ENCODE data around the gene PIP5K1B.

The PIP5K1B gene

DNA sequence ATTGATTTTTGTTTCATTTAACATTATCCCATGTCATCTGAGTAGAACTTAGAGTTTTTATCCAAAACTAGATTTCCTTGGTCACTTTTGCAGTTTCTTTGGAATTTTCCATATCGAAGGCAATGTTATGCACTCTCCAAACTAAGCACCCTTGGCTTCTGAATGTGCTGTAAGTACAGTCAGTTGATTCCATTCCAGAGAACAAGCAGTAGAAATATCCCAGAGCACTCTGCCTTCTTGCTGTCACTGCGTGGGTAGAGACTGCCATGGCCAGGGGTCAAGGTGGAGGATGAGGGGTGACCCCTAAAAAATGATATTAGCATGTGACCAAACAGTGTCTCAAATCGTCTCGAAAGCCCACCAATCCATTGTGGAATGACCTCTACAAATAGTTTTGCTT is 36.2 kb downstream of the PIP5K1B start:
- TF ChIP-seq, protein P1, sequence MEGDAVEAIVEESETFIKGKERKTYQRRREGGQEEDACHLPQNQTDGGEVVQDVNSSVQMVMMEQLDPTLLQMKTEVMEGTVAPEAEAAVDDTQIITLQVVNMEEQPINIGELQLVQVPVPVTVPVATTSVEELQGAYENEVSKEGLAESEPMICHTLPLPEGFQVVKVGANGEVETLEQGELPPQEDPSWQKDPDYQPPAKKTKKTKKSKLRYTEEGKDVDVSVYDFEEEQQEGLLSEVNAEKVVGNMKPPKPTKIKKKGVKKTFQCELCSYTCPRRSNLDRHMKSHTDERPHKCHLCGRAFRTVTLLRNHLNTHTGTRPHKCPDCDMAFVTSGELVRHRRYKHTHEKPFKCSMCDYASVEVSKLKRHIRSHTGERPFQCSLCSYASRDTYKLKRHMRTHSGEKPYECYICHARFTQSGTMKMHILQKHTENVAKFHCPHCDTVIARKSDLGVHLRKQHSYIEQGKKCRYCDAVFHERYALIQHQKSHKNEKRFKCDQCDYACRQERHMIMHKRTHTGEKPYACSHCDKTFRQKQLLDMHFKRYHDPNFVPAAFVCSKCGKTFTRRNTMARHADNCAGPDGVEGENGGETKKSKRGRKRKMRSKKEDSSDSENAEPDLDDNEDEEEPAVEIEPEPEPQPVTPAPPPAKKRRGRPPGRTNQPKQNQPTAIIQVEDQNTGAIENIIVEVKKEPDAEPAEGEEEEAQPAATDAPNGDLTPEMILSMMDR (IDR thresholded peaks at IDR 0.05; ENCODE audit: control insufficient read depth, insufficient read depth, low read depth, low read length, missing control alignments), result no peak
- no peak for DNase-seq (ENCODE audit: low read depth)
- H3K4me3 ChIP-seq (ENCODE audit: control insufficient read depth, low read depth, low read length), result no peak overlapping the region

DNA sequence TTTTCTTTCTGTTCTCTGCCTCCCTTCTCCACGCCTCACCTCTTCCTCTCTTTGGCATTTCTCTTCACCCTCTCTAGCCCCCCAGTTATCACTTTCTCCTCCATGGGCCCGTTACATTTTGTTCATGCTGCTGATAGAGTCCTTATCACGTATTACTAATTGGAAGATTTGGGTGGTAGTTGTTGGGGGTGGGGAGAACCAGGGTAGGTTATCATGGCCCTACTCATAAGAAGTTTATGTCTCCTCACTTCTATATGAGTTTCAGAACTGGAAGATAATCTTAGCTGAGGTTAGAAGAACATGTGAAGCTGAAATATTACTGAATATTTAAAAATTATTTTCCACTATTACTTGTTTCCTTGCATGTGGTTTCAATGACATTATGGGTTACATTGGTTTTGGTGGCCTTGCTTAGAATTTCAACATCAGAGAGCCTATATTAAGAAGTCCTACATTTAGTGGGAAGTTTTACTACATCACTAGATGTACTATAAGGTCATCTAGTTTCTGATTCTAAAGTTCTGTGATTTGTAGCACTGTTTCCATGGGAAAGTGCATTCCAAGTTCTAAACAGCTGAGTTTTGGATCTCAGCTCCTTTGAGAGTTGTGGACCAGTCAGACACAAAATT is 36.8 kb downstream of the PIP5K1B start:
- TF ChIP-seq, protein P1 (IDR thresholded peaks at IDR 0.05; ENCODE audit: control insufficient read depth, insufficient read depth, low read depth, low read length, missing control alignments), result no peak
- DNase-seq (ENCODE audit: low read depth), result no peak

DNA sequence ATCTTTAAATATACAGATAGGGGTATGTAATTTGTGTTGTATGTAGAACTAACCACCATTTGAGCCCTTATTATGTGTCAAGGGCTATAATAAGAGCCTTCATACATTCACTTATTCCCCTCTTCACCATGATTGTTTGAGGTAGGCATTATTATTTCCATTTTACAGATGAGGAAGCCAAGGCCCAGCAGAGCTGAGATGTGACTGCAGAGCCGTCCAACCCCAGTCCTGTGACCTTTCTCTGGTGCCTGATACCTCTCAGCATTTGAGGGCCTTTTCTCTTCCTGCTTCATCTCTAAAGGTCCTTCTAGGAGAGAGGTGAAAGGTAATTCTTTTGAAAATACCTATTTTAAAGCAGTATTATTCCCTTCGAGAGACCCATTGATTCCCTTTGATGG is 37.3 kb downstream of the PIP5K1B start:
- TF ChIP-seq, protein P1 (IDR thresholded peaks at IDR 0.05; ENCODE audit: control insufficient read depth, insufficient read depth, low read depth, low read length, missing control alignments), result no peak
- H3K4me3 ChIP-seq (ENCODE audit: control insufficient read depth, low read depth, low read length), result no peak overlapping the region

More for the DNA sequence above, 36.8 kb downstream of the PIP5K1B start:
- H3K4me3 ChIP-seq (ENCODE audit: control insufficient read depth, low read depth, low read length), result no peak overlapping the region

DNA sequence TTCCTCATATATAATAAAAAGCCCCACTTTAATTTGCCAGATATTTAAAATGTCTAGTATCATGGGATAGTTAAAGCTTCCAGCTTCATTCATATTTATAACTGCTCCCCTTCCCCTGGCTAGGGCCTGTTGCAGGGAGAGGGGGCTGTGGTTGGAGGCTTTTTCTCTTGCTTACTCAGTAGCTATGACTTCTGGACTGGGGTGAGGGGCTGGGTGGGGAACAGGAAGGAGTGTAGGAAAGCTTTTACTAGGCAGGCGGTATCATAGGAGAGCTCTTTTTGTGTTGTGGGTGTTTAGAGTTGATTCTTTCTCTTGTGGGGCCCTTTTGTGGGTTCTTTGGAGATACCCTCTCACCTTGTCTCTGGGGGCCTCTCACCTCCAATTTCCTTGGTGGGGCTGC is 39.4 kb downstream of the PIP5K1B start:
- H3K4me3 ChIP-seq (ENCODE audit: control insufficient read depth, low read depth, low read length), result no peak overlapping the region
- TF ChIP-seq, protein P1 (IDR thresholded peaks at IDR 0.05; ENCODE audit: control insufficient read depth, insufficient read depth, low read depth, low read length, missing control alignments), result no peak
- DNase-seq (ENCODE audit: low read depth), result no peak

More for the DNA sequence above, 37.3 kb downstream of the PIP5K1B start:
- no peak for DNase-seq (ENCODE audit: low read depth)

DNA sequence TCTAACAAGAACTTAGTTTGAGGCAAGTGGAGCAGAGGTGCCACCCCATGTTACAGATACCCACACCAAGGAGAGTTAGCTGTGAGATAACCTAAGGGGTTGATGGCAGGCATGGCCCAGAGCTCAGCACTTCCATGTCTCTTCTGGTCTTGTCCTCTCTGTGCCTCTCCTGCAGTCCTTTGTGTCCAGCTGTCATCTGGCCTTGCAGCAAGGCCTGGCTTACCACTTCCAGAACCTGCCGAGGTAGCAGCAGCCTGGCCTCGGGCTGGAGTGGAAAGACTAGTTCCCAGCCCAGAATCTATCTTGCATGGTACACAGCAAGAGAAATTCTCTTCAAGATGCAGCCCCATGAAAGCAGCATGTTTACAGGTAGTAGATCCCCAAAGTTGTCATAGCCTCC is 41.5 kb downstream of the PIP5K1B start:
- TF ChIP-seq, protein P1 (IDR thresholded peaks at IDR 0.05; ENCODE audit: control insufficient read depth, insufficient read depth, low read depth, low read length, missing control alignments), result no peak
- DNase-seq (ENCODE audit: low read depth), result no peak
- H3K4me3 ChIP-seq (ENCODE audit: control insufficient read depth, low read depth, low read length), result no peak overlapping the region

DNA sequence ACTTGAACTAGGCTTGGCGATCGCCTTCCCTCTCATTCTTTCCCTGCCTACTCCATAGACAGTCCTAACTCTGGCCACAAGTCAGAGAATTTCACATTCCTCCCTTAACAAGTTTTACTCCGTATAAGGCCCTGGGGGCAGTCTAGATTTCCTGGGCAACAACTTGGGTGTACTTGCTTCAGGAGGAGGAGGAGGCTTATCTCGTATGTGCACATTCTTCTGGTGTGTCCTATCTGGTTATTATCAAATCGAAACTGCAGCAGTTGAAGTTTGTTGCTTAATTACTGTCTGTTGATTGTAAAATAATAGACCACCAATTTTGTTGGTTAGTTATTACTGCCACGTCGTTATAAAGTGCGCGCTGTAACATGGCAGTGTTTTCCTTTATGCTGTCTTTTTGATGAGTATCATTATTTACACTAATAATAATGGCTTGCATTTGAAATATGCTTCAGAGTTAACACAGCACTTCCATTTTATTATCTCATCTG is 42.0 kb downstream of the PIP5K1B start:
- TF ChIP-seq, protein P1 (IDR thresholded peaks at IDR 0.05; ENCODE audit: control insufficient read depth, insufficient read depth, low read depth, low read length, missing control alignments), result no peak
- no peak for DNase-seq (ENCODE audit: low read depth)
- H3K4me3 ChIP-seq (ENCODE audit: control insufficient read depth, low read depth, low read length), result no peak overlapping the region

Data from AG09309 (cell line).